ENCODE results near the gene CSGALNACT2. TPM values are rescaled to one million over a fixed set of nuclear protein-coding genes. Genes with fewer than 3 reads are reported as not detected.

Gene CSGALNACT2
- total and polyA plus RNA-seq, 9 of the 15 experiments (the other 6 are each of a cell fraction or from before 2014, with no cell fraction given), result 1.4 to 7.3 (median 3.5) TPM

DNA sequence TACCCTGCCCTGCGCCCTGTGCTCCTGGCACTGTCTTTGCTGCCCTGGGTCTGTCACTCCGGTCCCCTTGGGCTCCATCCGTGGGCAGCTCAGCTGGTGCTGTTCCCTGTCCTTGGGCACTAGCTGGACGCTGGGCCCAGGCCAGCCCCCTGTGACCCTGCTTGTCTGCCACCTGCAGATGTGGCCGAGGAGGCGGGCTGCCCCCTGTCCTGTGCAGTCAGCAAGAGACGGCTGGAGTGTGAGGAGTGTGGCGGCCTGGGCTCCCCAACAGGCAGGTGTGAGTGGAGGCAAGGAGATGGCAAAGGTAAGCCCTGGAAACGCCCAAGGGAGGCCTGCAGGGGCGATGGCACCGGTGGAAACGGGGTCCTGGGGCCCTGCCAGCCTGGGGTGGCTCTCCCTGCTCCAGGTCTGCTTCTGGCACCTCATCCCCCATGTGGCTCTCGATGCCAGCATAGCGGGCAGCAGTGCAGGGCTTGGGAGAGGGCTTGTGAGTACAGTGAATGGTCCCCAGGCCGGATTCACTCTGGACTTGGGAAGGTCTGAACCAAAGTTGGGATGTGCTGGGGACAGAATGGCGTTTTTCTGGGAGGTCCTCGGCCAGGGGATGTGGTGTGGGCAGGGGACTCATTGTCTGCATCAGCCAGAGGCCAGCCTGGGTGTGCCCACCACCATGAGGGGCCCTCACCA is 26.2 kb upstream of the CSGALNACT2 start (continued):
- TF ChIP-seq L3MBTL2 (IDR thresholded peaks at IDR 0.05), result no peak
- TF ChIP-seq, protein P1, sequence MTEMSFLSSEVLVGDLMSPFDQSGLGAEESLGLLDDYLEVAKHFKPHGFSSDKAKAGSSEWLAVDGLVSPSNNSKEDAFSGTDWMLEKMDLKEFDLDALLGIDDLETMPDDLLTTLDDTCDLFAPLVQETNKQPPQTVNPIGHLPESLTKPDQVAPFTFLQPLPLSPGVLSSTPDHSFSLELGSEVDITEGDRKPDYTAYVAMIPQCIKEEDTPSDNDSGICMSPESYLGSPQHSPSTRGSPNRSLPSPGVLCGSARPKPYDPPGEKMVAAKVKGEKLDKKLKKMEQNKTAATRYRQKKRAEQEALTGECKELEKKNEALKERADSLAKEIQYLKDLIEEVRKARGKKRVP (CRISPR knock-in tag; IDR thresholded peaks at IDR 0.05), result no peak
- TF ChIP-seq EP400 (IDR thresholded peaks at IDR 0.05), result no peak
- no peak for TF ChIP-seq ZC3H8 (IDR thresholded peaks at IDR 0.05)
- TF ChIP-seq CREB1 (IDR thresholded peaks at IDR 0.05), result no peak
- TF ChIP-seq CREB1 (CRISPR knock-in tag; IDR thresholded peaks at IDR 0.05), result no peak

DNA sequence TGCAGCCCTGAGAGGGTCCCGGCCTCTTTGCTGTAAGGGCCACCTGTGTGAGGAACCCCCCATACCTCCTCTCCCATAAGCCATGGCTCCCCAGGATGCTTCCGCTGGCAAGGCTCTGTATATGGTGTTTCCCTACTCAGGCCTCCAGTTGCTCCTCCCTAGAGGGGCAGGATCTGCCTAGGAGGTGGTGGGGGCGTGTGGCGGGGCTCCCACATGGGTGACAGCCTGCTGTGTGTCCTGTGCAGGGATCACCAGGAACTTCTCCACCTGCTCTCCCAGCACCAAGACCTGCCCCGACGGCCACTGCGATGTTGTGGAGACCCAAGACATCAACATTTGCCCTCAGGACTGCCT is 25.7 kb upstream of the CSGALNACT2 start:
- no peak overlapping the region for H3K9ac ChIP-seq (ENCODE audit: insufficient read depth in 1 of 2, low read depth in 2 of 2, low read length in 2 of 2)
- no peak for FAIRE-seq
- H3K4me2 ChIP-seq (ENCODE audit: insufficient read depth, low read length), result no peak overlapping the region
- H3K27me3 ChIP-seq (ENCODE audit: control insufficient read depth in 2 of 2, insufficient read depth in 2 of 2, low read length in 2 of 2), result peaks cover 17 to 69% of the 10 kb centered on the region in 2 experiments; a peak in 4 of 5 replicates
- H3K36me3 ChIP-seq (ENCODE audit: control insufficient read depth, insufficient read depth, low read length), result no peaks in the 10 kb centered on the region
- no peak for ATAC-seq
- DNase-seq (ENCODE audit: extremely low read depth in 1 of 4, low spot score in 3 of 4), result no peak
- no peaks in the 10 kb centered on the region for H3K9me3 ChIP-seq (replicated peaks; ENCODE audit: control insufficient read depth, insufficient read depth, low read depth, low read length)
- H3K4me3 ChIP-seq, result no peak overlapping the region
- intact Hi-C loops (cut with micrococcal nuclease), result loop anchor here (5.0 kb wide), 1 partner anchor 35 kb away; the partner anchor contains the start of gene RET
- no peak overlapping the region for H3K27ac ChIP-seq (ENCODE audit: extremely low read depth, low read depth, low read length)
- in situ Hi-C loops (cut with MboI), result no loop called here
- 0% methylated on average over 7 of the region's 7 CpGs for WGBS (ENCODE audit: insufficient coverage, low coverage, missing lambda C conversion rate)
- H2AFZ ChIP-seq (ENCODE audit: low read depth, low read length), result no peak overlapping the region
- H4K20me1 ChIP-seq (replicated peaks; ENCODE audit: control insufficient read depth, insufficient read depth, low read length), result peaks cover 8% of the 10 kb centered on the region
- CTCF ChIA-PET (ENCODE audit: low intra/inter-chr PET ratio), result no interaction called here
- peaks cover 0 to 14% of the 10 kb centered on the region in 2 experiments; a peak in 3 of 5 replicates for H3K4me1 ChIP-seq (replicated peaks in 1 of 2; ENCODE audit: control insufficient read depth in 2 of 2, insufficient read depth in 2 of 2, low read length in 2 of 2)
- peaks cover 3% of the 10 kb centered on the region for H3K9me1 ChIP-seq (ENCODE audit: control insufficient read depth, insufficient read depth, low read length)
- POLR2A ChIA-PET, result no interaction called here
- no peaks in the 10 kb centered on the region for H3K79me2 ChIP-seq (ENCODE audit: control insufficient read depth, insufficient read depth, low read length)
- no TSS peak for BruUV-seq (replicated peaks)
- TF ChIP-seq PYGO2 (tag; IDR thresholded peaks at IDR 0.05) (no peak), SUPT5H (IDR thresholded peaks at IDR 0.05) (no peak), CCNT2 (IDR thresholded peaks at IDR 0.05; ENCODE audit: borderline replicate concordance, extremely low read depth, insufficient read length, low read depth, low read length) (no peak), BRCA1 (IDR thresholded peaks at IDR 0.05) (no peak), BRCA1 (CRISPR knock-in tag; IDR thresholded peaks at IDR 0.05) (no peak), STAT5A (IDR thresholded peaks at IDR 0.05; ENCODE audit: borderline replicate concordance, low read length) (no peak), KLF10 (CRISPR knock-in tag; IDR thresholded peaks at IDR 0.05) (no peak), ZNF561 (CRISPR knock-in tag; conservative IDR thresholded peaks at IDR 0.05) (no peak), ZNF778 (CRISPR knock-in tag; IDR thresholded peaks at IDR 0.05) (no peak), NRF1 (conservative IDR thresholded peaks at IDR 0.05 in 1 of 2, IDR thresholded peaks at IDR 0.05 in 1 of 2) (no peak), RBM17 (IDR thresholded peaks at IDR 0.05; ENCODE audit: borderline replicate concordance, low read depth, low read length) (no peak), NEUROD1 (IDR thresholded peaks at IDR 0.05; ENCODE audit: borderline replicate concordance, low read depth, low read length, partially characterized antibody) (no peak)
- TF ChIP-seq, protein P2, sequence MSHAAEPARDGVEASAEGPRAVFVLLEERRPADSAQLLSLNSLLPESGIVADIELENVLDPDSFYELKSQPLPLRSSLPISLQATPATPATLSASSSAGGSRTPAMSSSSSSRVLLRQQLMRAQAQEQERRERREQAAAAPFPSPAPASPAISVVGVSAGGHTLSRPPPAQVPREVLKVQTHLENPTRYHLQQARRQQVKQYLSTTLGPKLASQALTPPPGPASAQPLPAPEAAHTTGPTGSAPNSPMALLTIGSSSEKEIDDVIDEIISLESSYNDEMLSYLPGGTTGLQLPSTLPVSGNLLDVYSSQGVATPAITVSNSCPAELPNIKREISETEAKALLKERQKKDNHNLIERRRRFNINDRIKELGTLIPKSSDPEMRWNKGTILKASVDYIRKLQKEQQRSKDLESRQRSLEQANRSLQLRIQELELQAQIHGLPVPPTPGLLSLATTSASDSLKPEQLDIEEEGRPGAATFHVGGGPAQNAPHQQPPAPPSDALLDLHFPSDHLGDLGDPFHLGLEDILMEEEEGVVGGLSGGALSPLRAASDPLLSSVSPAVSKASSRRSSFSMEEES (CRISPR knock-in tag; IDR thresholded peaks at IDR 0.05), result no peak
